MM.1S (cell line): Measurements from ENCODE around the gene SAMD4A.

Experiments
- EZH2 ChIP-seq: fragments of 300-600 bp; sonication (generic); optimal IDR thresholded peaks from 2 replicates; pipeline ENCODE3; 2017; ENCODE audit warnings: low read depth, mild to moderate bottlenecking, antibody characterized with exemption, low read length, mixed read lengths
- EZH2phosphoT487 ChIP-seq: fragments of 300-600 bp; sonication (generic); IDR thresholded peaks from 2 replicates; pipeline ENCODE4 v1.6.1; 2018; ENCODE audit warnings: antibody characterized with exemption, low read length

GRCh38 chr14:54547583-54547982 is 19.3 kb upstream of the SAMD4A start:
- no peak for TF ChIP-seq EZH2phosphoT487
- TF ChIP-seq EZH2: no peak
